ENCODE results near the gene ZBTB47.

ZBTB47 gene

GRCh38 chr3:42656680-42657610 is 3.4 kb downstream of the ZBTB47 start:
- DNase-seq, result no peak
- Histone ChIP-seq H3K36me3 (peaks cover 10 to 47% (median 20%) of the 10 kb centered on the region in 3 donors), H3K4me1 (peaks cover 0 to 65% (median 57%) of the 10 kb centered on the region in 4 donors), H3K4me3 (no peak overlapping the region), H3K27ac (peak overlapping the region; percentile 95 to 99), H3K27me3 (no peaks in the 10 kb centered on the region), H3K9me3 (no peaks in the 10 kb centered on the region)
- TF ChIP-seq CTCF (IDR thresholded peaks at IDR 0.05), result no peak
- intact Hi-C loops (cut with DNase I; ENCODE audit: low total_unique reads), result no loop called here

DNA sequence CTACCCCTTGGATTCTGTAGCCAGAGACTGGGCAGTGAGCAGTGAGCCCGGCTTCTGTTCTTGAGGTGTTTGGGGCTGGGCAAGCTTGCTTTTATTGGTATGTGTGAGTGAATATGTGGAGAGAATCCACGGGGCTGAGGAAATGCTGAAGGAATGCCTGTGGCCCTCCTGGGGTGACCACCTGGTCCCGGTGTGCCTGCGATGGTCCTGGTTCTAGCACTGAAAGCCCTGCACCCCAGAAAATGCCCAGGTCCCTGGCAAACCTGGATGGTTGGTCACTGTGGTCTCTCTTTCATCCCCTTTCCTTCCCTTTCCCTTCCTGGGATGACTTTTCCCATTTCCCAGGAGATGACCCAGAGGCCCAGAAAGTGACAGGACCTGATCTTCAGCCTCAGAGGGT is 4.2 kb downstream of the ZBTB47 start:
- no peaks in the 10 kb centered on the region for H3K9me3 ChIP-seq
- intact Hi-C loops (cut with DNase I; ENCODE audit: low total_unique reads), result no loop called here
- DNase-seq, result no peak
- peaks cover 10 to 54% (median 20%) of the 10 kb centered on the region in 3 donors for H3K36me3 ChIP-seq
- TF ChIP-seq CTCF (IDR thresholded peaks at IDR 0.05), result no peak
- H3K27ac ChIP-seq, result peak overlapping the region; percentile 95 to 99
- H3K27me3 ChIP-seq, result no peaks in the 10 kb centered on the region
- peaks cover 0 to 57% (median 50%) of the 10 kb centered on the region in 4 donors for H3K4me1 ChIP-seq
- H3K4me3 ChIP-seq, result no peak overlapping the region

GRCh38 chr3:42658091-42658770 is 4.7 kb downstream of the ZBTB47 start:
- TF ChIP-seq CTCF (IDR thresholded peaks at IDR 0.05), result no peak
- intact Hi-C loops (cut with DNase I; ENCODE audit: low total_unique reads), result no loop called here
- Histone ChIP-seq H3K27me3 (no peaks in the 10 kb centered on the region), H3K9me3 (no peaks in the 10 kb centered on the region), H3K36me3 (peaks cover 10 to 59% (median 25%) of the 10 kb centered on the region in 3 donors), H3K27ac (peak overlapping the region; percentile 95 to 99), H3K4me1 (peaks cover 0 to 52% (median 45%) of the 10 kb centered on the region in 4 donors), H3K4me3 (no peak overlapping the region)
- peak in 1 of 2 donors; percentile 67 for DNase-seq

- Histone ChIP-seq H3K27me3 (no peaks in the 10 kb centered on the region), H3K4me3 (no peak overlapping the region), H3K4me1 (peaks cover 0 to 49% (median 41%) of the 10 kb centered on the region in 4 donors), H3K9me3 (no peaks in the 10 kb centered on the region), H3K36me3 (peaks cover 10 to 64% (median 28%) of the 10 kb centered on the region in 3 donors), H3K27ac (peak overlapping the region; percentile 95 to 99)
- peak in 1 of 2 donors; percentile 67 for DNase-seq
- TF ChIP-seq CTCF (IDR thresholded peaks at IDR 0.05), result no peak
- intact Hi-C loops (cut with DNase I; ENCODE audit: low total_unique reads), result no loop called here
Observed at GRCh38 chr3:42658771-42659390, 5.4 kb downstream of the ZBTB47 start.

DNA sequence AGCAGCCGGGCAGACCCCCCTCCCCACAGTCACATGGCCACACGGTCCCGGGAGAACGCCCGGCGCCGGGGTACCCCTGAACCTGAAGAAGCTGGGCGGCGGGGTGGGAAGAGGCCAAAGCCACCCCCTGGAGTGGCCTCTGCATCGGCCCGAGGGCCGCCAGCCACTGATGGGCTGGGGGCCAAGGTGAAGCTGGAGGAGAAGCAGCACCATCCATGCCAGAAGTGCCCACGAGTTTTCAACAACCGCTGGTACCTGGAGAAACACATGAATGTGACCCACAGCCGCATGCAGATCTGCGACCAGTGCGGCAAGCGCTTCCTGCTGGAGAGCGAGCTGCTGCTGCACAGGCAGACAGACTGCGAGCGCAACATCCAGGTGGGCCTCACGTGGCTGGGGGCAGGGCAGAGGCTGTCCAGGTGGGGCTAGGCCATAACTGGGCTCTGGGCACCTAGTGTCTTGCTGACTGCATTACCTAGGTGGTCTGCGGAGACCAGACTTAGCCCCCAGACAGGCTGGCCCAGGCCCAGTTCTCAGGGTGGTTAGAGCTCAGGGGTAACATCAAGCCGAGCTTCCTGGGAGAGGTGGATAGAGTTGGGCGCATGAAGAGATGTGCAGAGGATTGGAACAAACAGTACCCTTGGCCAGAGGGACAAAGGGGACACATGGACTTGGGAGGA is 6.1 kb downstream of the ZBTB47 start:
- Histone ChIP-seq H3K9me3 (no peaks in the 10 kb centered on the region), H3K4me3 (no peak overlapping the region), H3K36me3 (peaks cover 10 to 71% (median 28%) of the 10 kb centered on the region in 3 donors), H3K27me3 (no peaks in the 10 kb centered on the region), H3K4me1 (peaks cover 0 to 49% (median 41%) of the 10 kb centered on the region in 4 donors), H3K27ac (peak overlapping the region; percentile 95 to 99)
- DNase-seq, result peak in 1 of 2 donors; percentile 65
- intact Hi-C loops (cut with DNase I; ENCODE audit: low total_unique reads), result no loop called here
- TF ChIP-seq CTCF (IDR thresholded peaks at IDR 0.05), result no peak
